Endothelial cell of umbilical vein (primary cell): ENCODE results near the gene TMEM120B. TPM values are rescaled to one million over a fixed set of nuclear protein-coding genes. Genes with fewer than 3 reads are reported as not detected.

Experiments used
- BruUV-seq: library from RNA; stranded (reverse); fragments of 400-500 nt; replicated peaks from 2 replicates; lab custom pipeline; 2021; lab: Mats Ljungman, UMichigan
- CTCF ChIA-PET: fragments of 300-600, 350-600 bp; sonication (Branson Sonifier 250); formaldehyde crosslinking; loops from one replicate; lab custom pipeline; 2021; ENCODE audit warnings: antibody characterized with exemption, inconsistent platforms; lab: Charles Lee
- POLR2A ChIA-PET: fragments of 300-600, 350-600 bp; sonication (Branson Sonifier 250); formaldehyde crosslinking; loops from one replicate; lab custom pipeline; 2021; ENCODE audit warnings: antibody characterized with exemption, inconsistent platforms; lab: Charles Lee
- DNase-seq: peaks from one replicate; pipeline ENCODE4 v3.0.0-alpha.2; 2011; ENCODE audit warnings: low read depth, low spot score
- FAIRE-seq: peaks from 2 replicates; lab custom pipeline; 2011; peaks lifted over from hg19 to GRCh38; lab: Jason Lieb, UNC
- H2AFZ ChIP-seq: 2 replicates; pipeline ENCODE4 v1.6.0; 2012; ENCODE audit warnings: low read depth, low read length, control low read depth, inconsistent platforms
- H3K27ac ChIP-seq: 2 replicates; pipeline ENCODE4 v1.5.1; 2011; ENCODE audit warnings: low read depth, mild to moderate bottlenecking, control low read depth, low read length, moderate library complexity; ENCODE audit not compliant: insufficient read depth
- H3K27me3 ChIP-seq, 2 experiments: 2 replicates each; pipeline versions ENCODE4 v1.6.0 to v1.6.1; 2011; ENCODE audit warnings: low read length in 2 of 2, mixed read lengths in 1 of 2; ENCODE audit not compliant: control insufficient read depth in 2 of 2, insufficient read depth in 2 of 2
- H3K36me3 ChIP-seq, 2 experiments: 2 replicates in 1 of 2; 3 replicates in 1 of 2; pipeline ENCODE4 v1.5.1; 2011; ENCODE audit warnings: low read length in 2 of 2, mild to moderate bottlenecking in 1 of 2, moderate library complexity in 1 of 2; ENCODE audit not compliant: control insufficient read depth in 2 of 2, insufficient read depth in 2 of 2; ENCODE audit errors: extremely low read depth in 1 of 2
- H3K4me1 ChIP-seq: 3 replicates; pipeline ENCODE4 v1.5.1; 2011; ENCODE audit warnings: mild to moderate bottlenecking, low read length; ENCODE audit not compliant: control insufficient read depth, insufficient read depth; ENCODE audit errors: extremely low read depth
- H3K4me2 ChIP-seq: 2 replicates; pipeline ENCODE4 v1.6.1; 2011; ENCODE audit warnings: low read length, control low read depth, mixed read lengths; ENCODE audit not compliant: insufficient read depth
- H3K4me3 ChIP-seq, 3 experiments: fragments of 200-600 bp in 1 of 3; sonication (generic), shearing (Covaris generic) in 1 of 3; replicated peaks in 1 of 3; 2 replicates each; pipeline ENCODE4 v1.5.1; 2011 to 2016; ENCODE audit warnings: control low read depth in 3 of 3, low read length in 3 of 3, mild to moderate bottlenecking in 2 of 3, inconsistent platforms in 1 of 3, low read depth in 1 of 3, moderate library complexity in 1 of 3; ENCODE audit not compliant: insufficient read depth in 1 of 3
- H3K79me2 ChIP-seq: 2 replicates; pipeline ENCODE4 v1.6.0; 2012; ENCODE audit warnings: low read length, inconsistent platforms; ENCODE audit not compliant: control insufficient read depth, insufficient read depth
- H3K9ac ChIP-seq: replicated peaks from 2 replicates; pipeline ENCODE3; 2011; ENCODE audit warnings: low read length, control low read depth; ENCODE audit not compliant: insufficient read depth; ENCODE audit errors: extremely low read depth
- H3K9me1 ChIP-seq: replicated peaks from 3 replicates; pipeline ENCODE4 v1.6.0; 2011; ENCODE audit warnings: mild to moderate bottlenecking, low read length; ENCODE audit not compliant: control insufficient read depth, insufficient read depth; ENCODE audit errors: extremely low read depth
- H3K9me3 ChIP-seq: replicated peaks from 2 replicates; pipeline ENCODE4 v1.5.1; 2012; ENCODE audit warnings: low read length, inconsistent platforms; ENCODE audit not compliant: control insufficient read depth, insufficient read depth
- H4K20me1 ChIP-seq: replicated peaks from 2 replicates; pipeline ENCODE3; 2011; ENCODE audit warnings: mild to moderate bottlenecking, low read length; ENCODE audit not compliant: control insufficient read depth, insufficient read depth; ENCODE audit errors: extremely low read depth
- CTCF ChIP-seq, 2 donors: IDR thresholded peaks; 1 replicate in 1 of 2; 2 replicates in 1 of 2; pipeline ENCODE4 v1.5.1; 2011; ENCODE audit warnings: low read length in 2 of 2, mild to moderate bottlenecking in 2 of 2, moderate library complexity in 2 of 2, control low read depth in 1 of 2, inconsistent platforms in 1 of 2, low read depth in 1 of 2; ENCODE audit not compliant: insufficient read depth in 1 of 2; ENCODE audit errors: extremely low read depth in 1 of 2
- EZH2 ChIP-seq: IDR thresholded peaks from 2 replicates; pipeline ENCODE4 v1.6.1; 2012; ENCODE audit warnings: borderline replicate concordance, low read depth, mild to moderate bottlenecking, moderate library complexity, low read length, inconsistent platforms; ENCODE audit not compliant: severe bottlenecking
- FOS ChIP-seq: IDR thresholded peaks from 2 replicates; pipeline ENCODE4 v1.6.1; 2011; ENCODE audit warnings: mild to moderate bottlenecking, low read length, moderate library complexity, borderline replicate concordance; ENCODE audit not compliant: insufficient read depth
- GATA2 ChIP-seq: IDR thresholded peaks from 2 replicates; pipeline ENCODE4 v1.7.0; 2011; ENCODE audit warnings: low read depth, mild to moderate bottlenecking, moderate library complexity, mixed read lengths, low read length; ENCODE audit not compliant: insufficient read length, insufficient read depth
- JUN ChIP-seq: IDR thresholded peaks from 2 replicates; pipeline ENCODE4 v1.6.1; 2011; ENCODE audit warnings: borderline replicate concordance, low read depth; ENCODE audit not compliant: insufficient read length, insufficient read depth
- MAX ChIP-seq: IDR thresholded peaks from 2 replicates; pipeline ENCODE4 v1.6.1; 2011; ENCODE audit not compliant: insufficient read depth, insufficient read length
- MYC ChIP-seq: IDR thresholded peaks from one replicate; pipeline ENCODE4 v1.6.1; 2011; ENCODE audit warnings: mild to moderate bottlenecking, low read depth, low read length
- POLR2A ChIP-seq: IDR thresholded peaks from 2 replicates; pipeline ENCODE4 v1.6.1; 2012; ENCODE audit warnings: low read depth, mild to moderate bottlenecking, control low read depth, low read length
- POLR2AphosphoS5 ChIP-seq: IDR thresholded peaks from 2 replicates; pipeline ENCODE4 v1.6.1; 2012; ENCODE audit warnings: low read depth, mild to moderate bottlenecking, control low read depth, low read length, moderate library complexity; ENCODE audit not compliant: insufficient read depth
- dilution Hi-C: fragments of 300-500 bp; cut with MboI; formaldehyde crosslinking; loops from one replicate; pipeline ENCODE4 v1.15.0; 2019; ENCODE audit warnings: low sequenced_read_pairs; ENCODE audit not compliant: extremely low pct_ligation_motif_present
- intact Hi-C: fragments of 100-400 bp; cut with micrococcal nuclease; formaldehyde crosslinking; loops from one replicate; pipeline ENCODE4 v1.10.0; 2022
- polyA plus RNA-seq, 4 experiments: library from polyadenylated mRNA; depleted of rRNA in 3 of 4; stranded (reverse) in 3 of 4; unstranded in 1 of 4; fragments of >200 nt; gene quantifications; 2 replicates each; pipeline versions ENCODE4 v1.2.1 to v1.2.3, GENCODE V29; 2011 to 2012; ENCODE audit warnings: missing spikeins in 1 of 4
- total RNA-seq: library from RNA; stranded (reverse); gene quantifications from 2 replicates; pipeline ENCODE4 v1.2.3, GENCODE V29; 2021

TMEM120B gene
- total and polyA plus RNA-seq, 2 donors (not counting 3 experiments of a cell fraction or from before 2014, with no cell fraction given): 10.4 to 12.8 TPM

GRCh38 chr12:121799842-121800693, 87.5 kb downstream of the TMEM120B start:
- no peak overlapping the region for H2AFZ ChIP-seq
- TF ChIP-seq POLR2A: peak; percentile 67
- TF ChIP-seq MAX: no peak
- no peak for TF ChIP-seq JUN
- no peak for TF ChIP-seq EZH2
- no peak for TF ChIP-seq CTCF (IDR thresholded peaks at IDR 0.05; ENCODE audit: extremely low read depth in 1 of 2, insufficient read depth in 1 of 2, low read depth in 1 of 2, low read length in 2 of 2)
- no peak for TF ChIP-seq MYC
- TF ChIP-seq GATA2: no peak
- peak; percentile 85 for TF ChIP-seq POLR2AphosphoS5
- peak; percentile 79 for TF ChIP-seq FOS
- CTCF ChIA-PET: interaction anchor here (12.7 kb wide), 1 partner anchor 8 kb away, joined by 774 read pairs; the partner anchor contains the start of gene SETD1B
- H3K4me3 ChIP-seq: peak overlapping the region; percentile 15 to 79 (median 59)
- H3K9me3 ChIP-seq: no peaks in the 10 kb centered on the region
- peak overlapping the region; percentile 98 for H3K9ac ChIP-seq
- peaks cover 2 to 16% of the 10 kb centered on the region in 2 experiments for H3K36me3 ChIP-seq
- dilution Hi-C loops: no loop called here
- peak overlapping the region; percentile 56 for H3K4me2 ChIP-seq
- BruUV-seq: no TSS peak
- peak; percentile 65 for DNase-seq
- FAIRE-seq: peak; percentile 89
- H3K4me1 ChIP-seq: peaks cover 31% of the 10 kb centered on the region
- no peaks in the 10 kb centered on the region for H3K27me3 ChIP-seq
- POLR2A ChIA-PET: interaction anchor here (3.3 kb wide), 1 partner anchor 11 kb away, joined by 20 read pairs; no protein-coding TSS in a partner anchor
- H3K27ac ChIP-seq: peak overlapping the region; percentile 93
- H3K9me1 ChIP-seq: no peaks in the 10 kb centered on the region
- H3K79me2 ChIP-seq: peaks cover 49% of the 10 kb centered on the region
- intact Hi-C loops: loop anchor here (5.0 kb wide), 1 partner anchor 173 kb away; the partner anchor contains the start of gene ORAI1
- H4K20me1 ChIP-seq: no peaks in the 10 kb centered on the region
